ENCODE data around the gene PRICKLE2. TPM values are rescaled to one million over a fixed set of nuclear protein-coding genes. Genes with fewer than 3 reads are reported as not detected.

Gene PRICKLE2
- total RNA-seq, 1 donor from 2014 or later: 37.2 TPM

DNA sequence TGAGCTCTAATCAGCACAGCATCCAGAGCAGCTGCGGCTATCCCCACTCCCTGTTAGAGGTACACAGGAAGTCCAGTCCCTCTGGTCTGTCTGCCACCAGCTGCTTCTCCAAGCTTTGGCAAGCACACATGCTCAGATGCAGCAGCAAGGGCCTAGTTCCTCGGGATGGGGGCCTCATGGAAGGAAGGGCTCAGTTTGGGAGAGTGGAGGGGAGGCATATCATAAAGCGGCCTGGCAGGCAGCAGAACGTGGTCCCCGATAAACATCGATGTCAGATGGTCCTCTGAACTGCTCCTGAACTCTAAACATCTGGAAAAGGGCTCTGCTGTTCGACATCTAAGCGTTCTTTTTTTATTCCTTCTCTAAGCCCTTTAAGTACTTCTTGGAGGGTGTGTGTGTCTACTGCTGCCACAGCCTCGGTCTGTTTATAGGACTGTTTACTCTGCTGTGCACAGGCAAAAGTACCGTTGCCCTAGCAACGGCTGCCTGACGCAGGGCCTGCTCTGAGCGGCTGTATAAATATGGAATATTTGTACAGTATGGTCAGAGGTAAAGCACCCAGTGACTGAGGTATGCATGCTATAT, 74.6 kb downstream of the PRICKLE2 start:
- peaks cover 11% of the 10 kb centered on the region for H3K4me1 ChIP-seq
- H3K4me3 ChIP-seq: no peak overlapping the region
- H3K27ac ChIP-seq: peak overlapping the region; percentile 80
- H3K27me3 ChIP-seq: no peaks in the 10 kb centered on the region
- DNase-seq (peak; percentile 81), ATAC-seq (peak; percentile 94)
- TF ChIP-seq, protein P1, sequence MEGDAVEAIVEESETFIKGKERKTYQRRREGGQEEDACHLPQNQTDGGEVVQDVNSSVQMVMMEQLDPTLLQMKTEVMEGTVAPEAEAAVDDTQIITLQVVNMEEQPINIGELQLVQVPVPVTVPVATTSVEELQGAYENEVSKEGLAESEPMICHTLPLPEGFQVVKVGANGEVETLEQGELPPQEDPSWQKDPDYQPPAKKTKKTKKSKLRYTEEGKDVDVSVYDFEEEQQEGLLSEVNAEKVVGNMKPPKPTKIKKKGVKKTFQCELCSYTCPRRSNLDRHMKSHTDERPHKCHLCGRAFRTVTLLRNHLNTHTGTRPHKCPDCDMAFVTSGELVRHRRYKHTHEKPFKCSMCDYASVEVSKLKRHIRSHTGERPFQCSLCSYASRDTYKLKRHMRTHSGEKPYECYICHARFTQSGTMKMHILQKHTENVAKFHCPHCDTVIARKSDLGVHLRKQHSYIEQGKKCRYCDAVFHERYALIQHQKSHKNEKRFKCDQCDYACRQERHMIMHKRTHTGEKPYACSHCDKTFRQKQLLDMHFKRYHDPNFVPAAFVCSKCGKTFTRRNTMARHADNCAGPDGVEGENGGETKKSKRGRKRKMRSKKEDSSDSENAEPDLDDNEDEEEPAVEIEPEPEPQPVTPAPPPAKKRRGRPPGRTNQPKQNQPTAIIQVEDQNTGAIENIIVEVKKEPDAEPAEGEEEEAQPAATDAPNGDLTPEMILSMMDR (IDR thresholded peaks at IDR 0.05): no peak
- no peaks in the 10 kb centered on the region for H3K9me3 ChIP-seq
- intact Hi-C loops (cut with DNase I): no loop called here
- H3K36me3 ChIP-seq: peaks cover 19% of the 10 kb centered on the region

DNA sequence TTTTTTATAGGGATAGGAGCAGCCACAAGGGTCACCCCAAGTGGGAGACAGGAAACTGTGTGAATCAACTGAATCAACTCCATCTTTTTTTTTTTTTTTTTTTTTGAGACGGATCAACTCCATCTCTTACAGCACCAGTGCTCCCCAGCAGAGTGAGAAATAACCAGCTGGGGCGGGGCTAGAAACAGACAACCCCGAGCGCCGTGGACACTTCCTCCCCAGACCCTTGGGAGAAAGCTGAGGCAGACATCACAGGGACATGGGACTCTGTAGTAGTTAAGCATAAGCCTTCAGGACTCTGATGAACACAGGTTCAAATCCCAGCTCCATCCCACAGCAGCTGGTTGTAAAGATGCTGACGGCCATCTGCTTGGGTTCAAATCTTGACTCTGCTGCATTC, 75.4 kb downstream of the PRICKLE2 start:
- intact Hi-C loops (cut with DNase I): no loop called here

DNA sequence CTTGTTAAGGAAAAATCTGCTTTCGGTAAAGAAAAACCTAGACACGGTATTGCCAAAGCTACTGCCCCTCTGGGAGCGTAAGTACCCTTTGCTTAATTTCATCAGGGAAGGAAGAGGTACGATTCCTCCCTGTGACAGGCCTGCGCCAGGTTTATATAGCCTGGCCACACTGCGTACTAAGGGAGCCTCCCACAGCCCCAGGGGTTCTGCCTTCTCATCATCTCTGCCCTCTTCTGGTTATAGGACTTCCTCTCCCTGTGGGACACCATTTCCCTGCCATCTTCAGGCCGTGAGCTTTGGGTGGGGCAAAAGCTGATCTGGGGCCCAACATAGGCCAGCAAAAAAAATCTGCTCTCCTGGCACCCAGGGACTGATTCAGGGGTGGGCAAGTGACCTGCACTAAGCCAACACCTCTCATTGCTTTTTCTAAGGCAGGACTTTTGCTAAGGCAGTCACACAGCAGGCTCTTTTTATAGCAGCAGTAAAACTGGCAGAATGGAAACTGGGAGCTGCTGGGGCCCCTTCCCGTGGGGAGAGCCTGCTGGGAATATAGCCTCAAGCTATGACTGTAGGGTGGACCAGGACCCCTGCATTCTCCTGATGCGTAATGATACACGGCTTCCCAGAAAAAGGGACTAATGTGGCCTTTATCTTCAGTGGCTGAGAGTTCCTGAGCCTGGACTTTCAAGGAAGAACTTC, 76.2 kb downstream of the PRICKLE2 start:
- H3K36me3 ChIP-seq: peaks cover 19% of the 10 kb centered on the region
- DNase-seq (no peak), ATAC-seq (no peak)
- intact Hi-C loops (cut with DNase I): no loop called here
- H3K27ac ChIP-seq: peak overlapping the region; percentile 80
- TF ChIP-seq, protein P1 (IDR thresholded peaks at IDR 0.05): no peak
- no peaks in the 10 kb centered on the region for H3K27me3 ChIP-seq
- no peaks in the 10 kb centered on the region for H3K9me3 ChIP-seq
- H3K4me1 ChIP-seq: peaks cover 11% of the 10 kb centered on the region
- no peak overlapping the region for H3K4me3 ChIP-seq

More for the DNA sequence above, 75.4 kb downstream of the PRICKLE2 start:
- DNase-seq (no peak), ATAC-seq (no peak)
- no peak overlapping the region for H3K4me3 ChIP-seq
- peaks cover 19% of the 10 kb centered on the region for H3K36me3 ChIP-seq
- TF ChIP-seq, protein P1 (IDR thresholded peaks at IDR 0.05): no peak
- peak overlapping the region; percentile 80 for H3K27ac ChIP-seq
- H3K4me1 ChIP-seq: peaks cover 11% of the 10 kb centered on the region
- H3K27me3 ChIP-seq: no peaks in the 10 kb centered on the region
- no peaks in the 10 kb centered on the region for H3K9me3 ChIP-seq

DNA sequence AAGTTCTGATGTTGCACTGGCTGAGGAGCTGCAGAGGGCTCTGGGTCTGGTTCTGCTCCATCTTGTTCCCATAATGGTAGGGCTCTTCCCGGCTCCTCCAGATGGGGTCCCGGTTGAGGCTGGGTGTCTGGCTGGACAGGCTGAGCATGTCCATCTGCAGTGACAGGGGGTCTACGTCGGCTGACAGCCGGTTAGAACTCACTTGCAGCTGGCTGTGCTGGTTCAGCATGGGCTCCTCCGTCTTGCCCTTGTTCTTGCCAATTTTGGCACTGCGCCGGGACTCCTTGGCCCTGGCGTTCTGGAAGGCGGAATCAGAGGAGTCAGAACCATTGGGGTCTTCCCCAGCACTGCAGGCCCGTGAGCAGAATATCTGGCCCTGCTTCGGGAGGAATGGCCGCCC, 78.1 kb downstream of the PRICKLE2 start:
- DNase-seq (no peak), ATAC-seq (no peak)
- Histone ChIP-seq H3K27me3 (no peaks in the 10 kb centered on the region), H3K36me3 (peaks cover 19% of the 10 kb centered on the region), H3K4me1 (peaks cover 11% of the 10 kb centered on the region), H3K9me3 (no peaks in the 10 kb centered on the region), H3K4me3 (no peak overlapping the region), H3K27ac (no peak overlapping the region)
- intact Hi-C loops (cut with DNase I): no loop called here
- TF ChIP-seq, protein P1 (IDR thresholded peaks at IDR 0.05): no peak

DNA sequence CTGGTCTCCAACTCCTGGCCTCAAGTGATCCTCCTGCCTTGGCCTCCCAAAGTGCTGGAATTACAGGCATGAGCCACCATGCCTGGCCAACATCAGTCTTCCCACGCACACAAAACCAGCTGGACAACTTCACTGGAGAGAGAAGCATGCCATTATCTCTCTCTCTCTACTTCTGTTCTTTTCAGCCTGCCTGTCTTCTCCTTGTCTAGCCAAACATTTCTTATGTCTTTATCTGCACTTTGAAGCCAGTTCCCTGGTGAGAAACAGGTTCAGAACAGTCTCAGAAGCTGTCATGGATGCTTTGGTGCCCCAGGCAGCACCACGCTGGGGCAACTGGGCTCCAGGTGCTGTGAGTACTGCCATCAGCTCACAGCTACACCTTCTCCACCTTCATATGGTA, 79.8 kb downstream of the PRICKLE2 start:
- TF ChIP-seq, protein P1 (IDR thresholded peaks at IDR 0.05): no peak
- intact Hi-C loops (cut with DNase I): no loop called here
- Histone ChIP-seq H3K36me3 (peaks cover 19% of the 10 kb centered on the region), H3K4me1 (peaks cover 5% of the 10 kb centered on the region), H3K27me3 (no peaks in the 10 kb centered on the region), H3K9me3 (no peaks in the 10 kb centered on the region), H3K4me3 (no peak overlapping the region), H3K27ac (no peak overlapping the region)
- DNase-seq: no peak
- ATAC-seq: no peak
